NCI-H345 (cell line): ENCODE measurements around the gene COL4A2.

Source experiments
- DNase-seq: peaks from one replicate; lab custom pipeline; 2025; lab: John Stamatoyannopoulos, UW

Gene COL4A2

GRCh38 chr13:110290153-110290552 is 16.9 kb upstream of the COL4A2 start:
- DNase-seq: no peak

GRCh38 chr13:110290826-110291225 is 16.3 kb upstream of the COL4A2 start:
- DNase-seq: no peak

GRCh38 chr13:110291286-110291685 is 15.8 kb upstream of the COL4A2 start:
- no peak for DNase-seq

- no peak for DNase-seq
Measured at GRCh38 chr13:110293037-110293436, 14.0 kb upstream of the COL4A2 start.

GRCh38 chr13:110293649-110294048 is 13.4 kb upstream of the COL4A2 start:
- no peak for DNase-seq

- DNase-seq: no peak
Measured at GRCh38 chr13:110294146-110294545, 12.9 kb upstream of the COL4A2 start.

- no peak for DNase-seq
Measured at GRCh38 chr13:110294622-110295021, 12.5 kb upstream of the COL4A2 start.

- no peak for DNase-seq
Measured at GRCh38 chr13:110297011-110297410, 10.1 kb upstream of the COL4A2 start.

GRCh38 chr13:110297766-110298504 is 9.1 kb upstream of the COL4A2 start:
- no peak for DNase-seq

GRCh38 chr13:110298505-110299282 is 8.4 kb upstream of the COL4A2 start:
- no peak for DNase-seq

GRCh38 chr13:110299283-110299840 is 7.7 kb upstream of the COL4A2 start:
- DNase-seq: no peak

GRCh38 chr13:110300090-110300815 is 6.8 kb upstream of the COL4A2 start:
- no peak for DNase-seq

- DNase-seq: no peak
Measured at GRCh38 chr13:110301083-110301482, 6.0 kb upstream of the COL4A2 start.

- DNase-seq: no peak
Measured at GRCh38 chr13:110301606-110302553, 5.2 kb upstream of the COL4A2 start.

GRCh38 chr13:110302997-110303396 is 4.1 kb upstream of the COL4A2 start:
- DNase-seq: no peak

GRCh38 chr13:110303644-110304043 is 3.4 kb upstream of the COL4A2 start:
- no peak for DNase-seq

GRCh38 chr13:110304256-110304655 is 2.8 kb upstream of the COL4A2 start:
- DNase-seq: no peak

- DNase-seq: no peak
Measured at GRCh38 chr13:110305001-110305400, 2.1 kb upstream of the COL4A2 start.

- no peak for DNase-seq
Measured at GRCh38 chr13:110305544-110305943, 1.5 kb upstream of the COL4A2 start.

- no peak for DNase-seq
Measured at GRCh38 chr13:110305949-110306339, 1.1 kb upstream of the COL4A2 start.

- DNase-seq: no peak
Measured at GRCh38 chr13:110306340-110306959, 634 bp upstream of the COL4A2 start.
